Measurements from ENCODE around the gene PPP2R2B.
"Not testable (repeated sequence)": the region's sequence is repeated elsewhere in the genome, so short reads cannot be mapped to it uniquely, and the experiment has no call there.

PPP2R2B gene

DNA sequence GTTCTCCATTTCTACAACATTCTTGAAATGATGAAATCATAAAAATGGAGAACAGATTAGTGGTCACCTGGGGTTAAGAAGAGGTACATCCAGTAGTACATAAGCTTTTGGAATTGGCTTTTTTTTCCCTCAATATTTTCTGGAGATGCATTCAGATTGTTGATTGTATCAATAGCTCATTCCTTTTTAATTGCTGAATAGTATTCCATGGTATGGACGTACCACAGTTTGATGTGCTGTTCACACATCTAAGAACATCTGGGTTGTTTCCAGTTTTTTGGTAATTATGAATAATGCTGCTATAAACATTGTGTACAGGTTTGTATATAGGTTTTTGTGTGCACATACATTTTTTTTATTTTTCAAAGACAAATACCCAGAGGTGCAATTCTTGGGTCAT lies 130.0 kb downstream of the PPP2R2B start:
- Histone ChIP-seq H3K27me3 (ENCODE audit: insufficient read depth, low read length) (peaks cover 4% of the 10 kb centered on the region; the same call in 1 of the 2 replicates), H3K36me3 (ENCODE audit: insufficient read depth, low read length) (no peaks in the 10 kb centered on the region), H3K79me2 (ENCODE audit: control insufficient read depth, insufficient read depth, low read length, unreplicated experiment) (no peaks in the 10 kb centered on the region), H3K4me1 (ENCODE audit: control insufficient read depth, insufficient read depth, low read length, unreplicated experiment) (no peaks in the 10 kb centered on the region), H3K4me3 (ENCODE audit: low read depth, low read length) (no peak overlapping the region), H3K27ac (ENCODE audit: low read depth, low read length) (no peak overlapping the region), H2AFZ (ENCODE audit: low read length, unreplicated experiment) (no peak overlapping the region)

DNA sequence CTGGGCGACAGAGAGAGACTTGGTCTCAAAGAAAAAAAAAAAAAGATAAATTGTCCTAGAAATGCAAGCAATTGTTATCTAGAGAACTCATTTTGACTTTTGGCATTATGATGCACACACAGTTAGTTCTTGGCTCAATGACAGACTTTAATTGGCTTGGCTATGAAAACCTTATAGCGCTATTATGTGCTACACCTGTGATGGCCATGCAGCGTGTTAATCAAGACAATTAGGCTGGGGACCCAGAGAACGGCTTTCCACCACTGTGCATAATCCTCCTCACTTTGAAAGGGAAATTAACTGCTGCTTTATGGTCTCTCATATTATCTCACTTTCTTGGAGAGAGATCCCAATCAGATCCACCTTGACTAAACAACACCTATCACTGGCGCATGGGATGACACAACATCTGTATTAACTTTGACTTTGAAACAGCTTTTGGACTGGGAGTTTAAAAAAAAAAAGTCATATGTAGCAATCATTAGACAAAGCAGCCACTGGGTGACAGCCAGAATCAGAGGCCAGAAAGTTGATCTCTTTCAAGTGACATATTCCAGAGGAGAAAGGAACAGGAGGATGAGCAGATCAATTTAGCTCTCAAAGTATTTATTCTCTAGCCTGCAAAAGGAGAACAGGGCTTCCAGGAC lies 132.5 kb downstream of the PPP2R2B start:
- H2AFZ ChIP-seq (ENCODE audit: low read length, unreplicated experiment) = no peak overlapping the region
- H3K4me3 ChIP-seq (ENCODE audit: low read depth, low read length) = no peak overlapping the region
- H3K27me3 ChIP-seq (ENCODE audit: insufficient read depth, low read length) = no peaks in the 10 kb centered on the region
- H3K79me2 ChIP-seq (ENCODE audit: control insufficient read depth, insufficient read depth, low read length, unreplicated experiment) = no peaks in the 10 kb centered on the region
- no peaks in the 10 kb centered on the region for H3K36me3 ChIP-seq (ENCODE audit: insufficient read depth, low read length)
- no peak overlapping the region for H3K27ac ChIP-seq (ENCODE audit: low read depth, low read length)
- no peaks in the 10 kb centered on the region for H3K4me1 ChIP-seq (ENCODE audit: control insufficient read depth, insufficient read depth, low read length, unreplicated experiment)

- Histone ChIP-seq H3K36me3 (ENCODE audit: insufficient read depth, low read length) (no peaks in the 10 kb centered on the region), H3K4me1 (ENCODE audit: control insufficient read depth, insufficient read depth, low read length, unreplicated experiment) (no peaks in the 10 kb centered on the region), H3K79me2 (ENCODE audit: control insufficient read depth, insufficient read depth, low read length, unreplicated experiment) (no peaks in the 10 kb centered on the region), H2AFZ (ENCODE audit: low read length, unreplicated experiment) (no peak overlapping the region), H3K27me3 (ENCODE audit: insufficient read depth, low read length) (no peaks in the 10 kb centered on the region), H3K4me3 (ENCODE audit: low read depth, low read length) (no peak overlapping the region), H3K27ac (ENCODE audit: low read depth, low read length) (no peak overlapping the region)
These were observed 134.3 kb downstream of the PPP2R2B start for GRCh38 chr5:146744068-146744745.

- H2AFZ ChIP-seq (ENCODE audit: low read length, unreplicated experiment) = no peak overlapping the region
- H3K27ac ChIP-seq (ENCODE audit: low read depth, low read length) = no peak overlapping the region
- no peak overlapping the region for H3K4me3 ChIP-seq (ENCODE audit: low read depth, low read length)
- no peaks in the 10 kb centered on the region for H3K79me2 ChIP-seq (ENCODE audit: control insufficient read depth, insufficient read depth, low read length, unreplicated experiment)
- no peaks in the 10 kb centered on the region for H3K36me3 ChIP-seq (ENCODE audit: insufficient read depth, low read length)
- H3K27me3 ChIP-seq (ENCODE audit: insufficient read depth, low read length) = no peaks in the 10 kb centered on the region
- peaks cover 22% of the 10 kb centered on the region for H3K4me1 ChIP-seq (ENCODE audit: control insufficient read depth, insufficient read depth, low read length, unreplicated experiment)
These were observed 143.5 kb downstream of the PPP2R2B start for GRCh38 chr5:146734936-146735577.

GRCh38 chr5:146732962-146733361 lies 145.6 kb downstream of the PPP2R2B start:
- no peak overlapping the region for H2AFZ ChIP-seq (ENCODE audit: low read length, unreplicated experiment)
- H3K27me3 ChIP-seq (ENCODE audit: insufficient read depth, low read length) = no peaks in the 10 kb centered on the region
- no peak overlapping the region for H3K4me3 ChIP-seq (ENCODE audit: low read depth, low read length)
- H3K79me2 ChIP-seq (ENCODE audit: control insufficient read depth, insufficient read depth, low read length, unreplicated experiment) = no peaks in the 10 kb centered on the region
- H3K36me3 ChIP-seq (ENCODE audit: insufficient read depth, low read length) = no peaks in the 10 kb centered on the region
- peaks cover 22% of the 10 kb centered on the region for H3K4me1 ChIP-seq (ENCODE audit: control insufficient read depth, insufficient read depth, low read length, unreplicated experiment)
- H3K27ac ChIP-seq (ENCODE audit: low read depth, low read length) = peak overlapping the region; percentile 81; the same call in 1 of the 2 replicates

DNA sequence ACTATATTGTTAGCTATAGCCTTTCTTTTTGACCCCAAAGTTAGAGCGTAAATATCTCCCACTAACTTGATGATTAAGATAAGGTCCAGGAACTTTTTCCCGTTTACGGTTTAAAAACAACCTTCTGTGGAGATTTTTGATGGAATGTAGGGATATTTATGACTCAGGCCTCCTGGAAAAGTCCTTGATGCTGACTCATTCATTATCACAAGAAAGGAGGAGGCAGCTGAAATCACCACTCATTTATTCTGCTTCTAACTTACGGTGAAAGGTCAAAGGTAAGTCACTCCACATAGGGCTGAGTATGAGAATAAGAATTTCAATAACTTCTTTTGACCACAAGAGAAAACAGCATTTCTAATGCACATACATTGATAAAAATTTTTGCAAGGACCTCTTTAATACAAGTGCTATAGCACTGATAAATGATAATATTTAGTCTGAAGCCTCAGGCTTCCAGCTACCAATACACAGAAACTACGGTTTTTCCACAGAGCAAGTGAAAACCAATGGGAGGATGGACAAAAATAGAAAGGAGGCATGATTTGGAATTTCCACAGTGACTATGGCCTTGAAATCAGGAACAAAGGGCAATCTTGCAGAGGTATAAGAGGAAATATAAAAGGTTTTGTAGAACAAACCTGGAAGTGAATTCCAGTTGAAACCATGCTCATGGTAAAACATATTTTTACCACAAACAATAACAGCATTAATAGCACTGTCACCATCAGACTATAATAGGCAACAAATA lies 146.5 kb downstream of the PPP2R2B start:
- Histone ChIP-seq H3K4me3 (ENCODE audit: low read depth, low read length) (peak overlapping the region; percentile 47), H3K36me3 (ENCODE audit: insufficient read depth, low read length) (no peaks in the 10 kb centered on the region), H2AFZ (ENCODE audit: low read length, unreplicated experiment) (peak overlapping the region; percentile 36), H3K79me2 (ENCODE audit: control insufficient read depth, insufficient read depth, low read length, unreplicated experiment) (no peaks in the 10 kb centered on the region), H3K4me1 (ENCODE audit: control insufficient read depth, insufficient read depth, low read length, unreplicated experiment) (peaks cover 22% of the 10 kb centered on the region), H3K27me3 (ENCODE audit: insufficient read depth, low read length) (no peaks in the 10 kb centered on the region), H3K27ac (ENCODE audit: low read depth, low read length) (peak overlapping the region; percentile 81)

- not testable (repeated sequence) for H3K79me2 ChIP-seq (ENCODE audit: control insufficient read depth, insufficient read depth, low read length, unreplicated experiment); H3K4me3 ChIP-seq (ENCODE audit: low read depth, low read length); H3K36me3 ChIP-seq (ENCODE audit: insufficient read depth, low read length); H2AFZ ChIP-seq (ENCODE audit: low read length, unreplicated experiment); H3K27me3 ChIP-seq (ENCODE audit: insufficient read depth, low read length); H3K27ac ChIP-seq (ENCODE audit: low read depth, low read length)
- H3K4me1 ChIP-seq (ENCODE audit: control insufficient read depth, insufficient read depth, low read length, unreplicated experiment) = peaks cover 22% of the 10 kb centered on the region
These were observed 149.8 kb downstream of the PPP2R2B start for GRCh38 chr5:146728746-146729145.

DNA sequence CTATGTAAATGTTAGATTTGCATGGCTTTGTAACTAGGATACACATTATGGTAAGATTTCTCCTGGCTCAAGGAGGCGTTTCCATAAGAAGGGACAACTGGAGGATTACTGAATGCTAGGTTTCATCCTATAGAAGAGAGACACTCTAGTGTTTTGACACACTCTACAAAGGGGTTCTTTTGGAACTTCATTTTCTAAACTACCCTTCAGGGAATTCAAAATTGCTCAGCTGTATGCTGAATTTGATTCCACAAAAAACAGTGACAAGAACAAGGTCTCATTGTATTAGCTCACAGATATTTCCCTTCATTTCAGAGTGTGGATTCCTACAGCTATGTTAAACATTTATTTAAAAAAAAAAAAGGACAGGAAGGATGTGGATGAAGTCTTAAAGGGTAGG lies 151.7 kb downstream of the PPP2R2B start:
- no peaks in the 10 kb centered on the region for H3K79me2 ChIP-seq (ENCODE audit: control insufficient read depth, insufficient read depth, low read length, unreplicated experiment)
- no peak overlapping the region for H2AFZ ChIP-seq (ENCODE audit: low read length, unreplicated experiment)
- no peak overlapping the region for H3K4me3 ChIP-seq (ENCODE audit: low read depth, low read length)
- H3K4me1 ChIP-seq (ENCODE audit: control insufficient read depth, insufficient read depth, low read length, unreplicated experiment) = peaks cover 9% of the 10 kb centered on the region
- no peak overlapping the region for H3K27ac ChIP-seq (ENCODE audit: low read depth, low read length)
- H3K36me3 ChIP-seq (ENCODE audit: insufficient read depth, low read length) = no peaks in the 10 kb centered on the region
- no peaks in the 10 kb centered on the region for H3K27me3 ChIP-seq (ENCODE audit: insufficient read depth, low read length)

DNA sequence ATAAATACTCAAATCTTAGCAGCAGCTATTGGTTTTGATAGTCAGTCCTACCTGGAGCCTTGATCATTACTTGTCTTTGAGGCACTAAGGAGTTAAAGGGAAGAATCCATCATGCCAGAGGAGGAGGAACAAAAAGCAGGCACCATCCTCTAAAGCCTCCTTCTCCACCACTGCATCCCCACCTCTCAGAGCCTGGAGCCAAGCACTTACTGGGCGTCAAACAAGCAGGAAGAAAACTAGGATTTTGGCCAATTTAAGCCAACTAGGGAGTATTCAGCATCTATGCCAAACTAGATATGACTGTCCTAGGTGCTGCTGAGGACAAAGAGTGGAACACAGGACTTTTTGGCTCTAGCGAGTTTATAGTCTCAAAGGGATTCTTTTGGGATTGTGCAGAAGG lies 152.5 kb downstream of the PPP2R2B start:
- H3K27ac ChIP-seq (ENCODE audit: low read depth, low read length) = no peak overlapping the region
- no peaks in the 10 kb centered on the region for H3K79me2 ChIP-seq (ENCODE audit: control insufficient read depth, insufficient read depth, low read length, unreplicated experiment)
- no peaks in the 10 kb centered on the region for H3K27me3 ChIP-seq (ENCODE audit: insufficient read depth, low read length)
- no peak overlapping the region for H3K4me3 ChIP-seq (ENCODE audit: low read depth, low read length)
- H3K36me3 ChIP-seq (ENCODE audit: insufficient read depth, low read length) = no peaks in the 10 kb centered on the region
- no peak overlapping the region for H2AFZ ChIP-seq (ENCODE audit: low read length, unreplicated experiment)
- peaks cover under 1% of the 10 kb centered on the region for H3K4me1 ChIP-seq (ENCODE audit: control insufficient read depth, insufficient read depth, low read length, unreplicated experiment)

DNA sequence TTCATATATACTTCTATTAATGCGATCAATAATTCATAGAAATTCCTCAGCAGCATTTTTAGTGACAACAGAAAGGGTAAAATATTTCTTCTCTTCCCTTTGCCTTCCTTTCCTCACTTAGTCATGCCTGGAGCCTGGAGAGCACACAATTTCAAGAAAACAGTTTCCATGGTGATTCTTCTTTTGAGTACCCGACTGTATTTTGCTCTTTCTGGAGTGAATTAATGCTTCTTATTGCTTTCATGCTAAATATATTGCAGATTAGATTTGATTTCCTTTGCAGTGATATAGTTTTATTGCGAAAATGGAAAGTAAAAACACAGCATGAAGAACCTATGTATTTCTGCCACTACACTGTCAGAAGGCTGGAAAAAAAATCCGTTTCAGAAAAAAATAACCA lies 153.5 kb downstream of the PPP2R2B start:
- Histone ChIP-seq H3K27ac (ENCODE audit: low read depth, low read length) (no peak overlapping the region), H3K36me3 (ENCODE audit: insufficient read depth, low read length) (no peaks in the 10 kb centered on the region), H3K4me3 (ENCODE audit: low read depth, low read length) (no peak overlapping the region), H3K27me3 (ENCODE audit: insufficient read depth, low read length) (no peaks in the 10 kb centered on the region), H3K4me1 (ENCODE audit: control insufficient read depth, insufficient read depth, low read length, unreplicated experiment) (no peaks in the 10 kb centered on the region), H2AFZ (ENCODE audit: low read length, unreplicated experiment) (no peak overlapping the region), H3K79me2 (ENCODE audit: control insufficient read depth, insufficient read depth, low read length, unreplicated experiment) (no peaks in the 10 kb centered on the region)

Data from ACC112 (cell line).